Spleen (tissue), 11 donors: ENCODE results near the gene DCPS. TPM values are rescaled to one million over a fixed set of nuclear protein-coding genes. Genes with fewer than 3 reads are reported as not detected.
A peak's percentile ranks its signal among the peaks of the same experiment; 100 is the strongest.

ENCODE experiments used
- DNase-seq: peaks from one replicate; pipeline ENCODE4 v3.0.0-alpha.2; 2020
- H3K27ac ChIP-seq, 8 donors: fragments of 200-600 bp; sonication (generic) in 7 of 8; 1 replicate in 4 of 8; 2 replicates in 4 of 8; pipeline versions ENCODE4 v1.5.0 to v1.8.0; 2016 to 2021; ENCODE audit warnings: inconsistent platforms in 4 of 8, mild to moderate bottlenecking in 4 of 8, moderate library complexity in 1 of 8
- H3K27me3 ChIP-seq, 7 donors: fragments of 200-600 bp; sonication (generic) in 6 of 7; replicated peaks in 1 of 7; 1 replicate in 4 of 7; 2 replicates in 3 of 7; pipeline versions ENCODE4 v1.5.0 to v1.8.0; 2016 to 2021; ENCODE audit warnings: inconsistent platforms in 3 of 7, mild to moderate bottlenecking in 1 of 7
- H3K36me3 ChIP-seq, 6 donors: fragments of 200-600 bp; sonication (generic) in 5 of 6; 1 replicate in 4 of 6; 2 replicates in 2 of 6; pipeline versions ENCODE4 v1.5.0 to v1.8.0; 2016 to 2021; ENCODE audit warnings: inconsistent platforms in 2 of 6
- H3K4me1 ChIP-seq, 6 donors: fragments of 200-600 bp; sonication (generic) in 5 of 6; 1 replicate in 3 of 6; 2 replicates in 3 of 6; pipeline versions ENCODE4 v1.5.0 to v1.8.0; 2016 to 2021; ENCODE audit warnings: inconsistent platforms in 3 of 6
- H3K4me3 ChIP-seq, 8 donors: fragments of 200-600 bp; sonication (generic) in 7 of 8; 1 replicate in 4 of 8; 2 replicates in 4 of 8; pipeline versions ENCODE4 v1.5.0 to v1.8.0; 2016 to 2021; ENCODE audit warnings: inconsistent platforms in 4 of 8, mild to moderate bottlenecking in 4 of 8, moderate library complexity in 2 of 8
- H3K9me3 ChIP-seq, 8 donors: fragments of 200-600 bp; sonication (generic) in 7 of 8; 1 replicate in 4 of 8; 2 replicates in 4 of 8; pipeline versions ENCODE4 v1.5.0 to v1.8.0; 2016 to 2021; ENCODE audit warnings: inconsistent platforms in 4 of 8
- POLR2A ChIP-seq, 3 donors: fragments of 450-650 bp; IDR thresholded peaks; one replicate each; pipeline ENCODE4 v1.5.1; 2017; ENCODE audit warnings: antibody characterized with exemption in 3 of 3, mild to moderate bottlenecking in 1 of 3
- POLR2AphosphoS5 ChIP-seq, 3 donors: sonication (generic); formaldehyde crosslinking; IDR thresholded peaks; one replicate each; pipeline ENCODE4 v1.5.1; 2017; ENCODE audit warnings: antibody characterized with exemption in 3 of 3
- WGBS, 5 donors: extraction: QIAGEN DNeasy Blood & Tissue Kit in 3 of 5; methylation state at CpG; one replicate each; pipeline versions ENCODE4 v1.1.5 to v1.1.7; 2013 to 2018; 5-methylcytosine and 5-hydroxymethylcytosine counted together
- intact Hi-C: fragments of 100-400 bp; cut with DNase I; formaldehyde crosslinking; loops from one replicate; pipeline ENCODE4 v1.15.0; 2023; ENCODE audit warnings: low total_unique reads
- polyA plus RNA-seq, 3 donors: library from polyadenylated mRNA; stranded (reverse); fragments of 200-250 nt; gene quantifications; one replicate each; pipeline ENCODE4 v1.2.1, GENCODE V29; 2013
- total RNA-seq, 7 donors: library from RNA; depleted of rRNA in 3 of 7; stranded (reverse); fragments of >200 nt in 3 of 7; fragmentation: NEBNext Ultra II Directional in 4 of 7; extraction: Animal tissue kit (Norgen Biotek cat#: 25700) in 4 of 7; gene quantifications; one replicate each; pipeline versions ENCODE4 v1.1.0 to v1.2.1, GENCODE V29; 2016 to 2021
- TF ChIP-seq, protein P1 (sequence below), 11 experiments: fragments of 200-600 bp in 7 of 11; fragments of 450-650 bp in 4 of 11; sonication (generic) in 4 of 11; IDR thresholded peaks in 8 of 11; conservative IDR thresholded peaks in 3 of 11; 1 replicate in 7 of 11; 2 replicates in 4 of 11; pipeline versions ENCODE4 v1.4.0 to v1.8.0; 2016 to 2021; ENCODE audit warnings: antibody characterized with exemption in 11 of 11, inconsistent platforms in 4 of 11, mild to moderate bottlenecking in 1 of 11
- donor health status: healthy with polysubstance abuse.
- donor health status: DM: no; HTN: no; CAD: no; lungs with moderate emphysema.
- donor health status: DM: no; HTN: no; CAD: no.
- donor health status: Bipolar disorder and iron deficiency.
- donor health status: healthy.
- donor health status: DM: no; HTN: no; CAD: no.
- donor health status: DM: yes; HTN: yes; CAD: no.

DCPS gene
- total and polyA plus RNA-seq, 10 donors = 17.4 to 35.2 (median 22.7) TPM

DNA sequence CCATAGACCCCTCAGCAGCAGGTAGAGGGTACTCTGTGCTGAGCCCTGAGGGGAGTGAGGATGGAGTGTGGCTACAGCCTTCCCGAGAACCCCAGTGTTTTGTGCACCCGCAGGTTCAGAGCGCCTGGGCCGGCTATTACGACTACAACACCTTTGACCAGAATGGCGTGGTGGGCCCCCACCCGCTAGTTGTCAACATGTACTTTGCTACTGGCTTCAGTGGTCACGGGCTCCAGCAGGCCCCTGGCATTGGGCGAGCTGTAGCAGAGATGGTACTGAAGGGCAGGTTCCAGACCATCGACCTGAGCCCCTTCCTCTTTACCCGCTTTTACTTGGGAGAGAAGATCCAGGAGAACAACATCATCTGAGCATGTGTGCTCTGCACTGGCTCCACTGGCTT is 26.5 kb upstream of the DCPS start:
- peaks cover 17 to 28% (median 22%) of the 10 kb centered on the region in 6 donors for H3K4me1 ChIP-seq
- 94 to 98% (median 97%) methylated on average over 11 of the region's 11 CpGs for WGBS, 5 donors
- TF ChIP-seq POLR2AphosphoS5 (IDR thresholded peaks at IDR 0.05) (no peak), POLR2A (IDR thresholded peaks at IDR 0.05) (no peak)
- TF ChIP-seq, protein P1, sequence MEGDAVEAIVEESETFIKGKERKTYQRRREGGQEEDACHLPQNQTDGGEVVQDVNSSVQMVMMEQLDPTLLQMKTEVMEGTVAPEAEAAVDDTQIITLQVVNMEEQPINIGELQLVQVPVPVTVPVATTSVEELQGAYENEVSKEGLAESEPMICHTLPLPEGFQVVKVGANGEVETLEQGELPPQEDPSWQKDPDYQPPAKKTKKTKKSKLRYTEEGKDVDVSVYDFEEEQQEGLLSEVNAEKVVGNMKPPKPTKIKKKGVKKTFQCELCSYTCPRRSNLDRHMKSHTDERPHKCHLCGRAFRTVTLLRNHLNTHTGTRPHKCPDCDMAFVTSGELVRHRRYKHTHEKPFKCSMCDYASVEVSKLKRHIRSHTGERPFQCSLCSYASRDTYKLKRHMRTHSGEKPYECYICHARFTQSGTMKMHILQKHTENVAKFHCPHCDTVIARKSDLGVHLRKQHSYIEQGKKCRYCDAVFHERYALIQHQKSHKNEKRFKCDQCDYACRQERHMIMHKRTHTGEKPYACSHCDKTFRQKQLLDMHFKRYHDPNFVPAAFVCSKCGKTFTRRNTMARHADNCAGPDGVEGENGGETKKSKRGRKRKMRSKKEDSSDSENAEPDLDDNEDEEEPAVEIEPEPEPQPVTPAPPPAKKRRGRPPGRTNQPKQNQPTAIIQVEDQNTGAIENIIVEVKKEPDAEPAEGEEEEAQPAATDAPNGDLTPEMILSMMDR (IDR thresholded peaks at IDR 0.05 in 8 of 11, conservative IDR thresholded peaks at IDR 0.05 in 3 of 11) = no peak
- H3K36me3 ChIP-seq = peaks cover 0 to 62% (median 35%) of the 10 kb centered on the region in 6 donors
- no peak for DNase-seq
- no peak overlapping the region for H3K4me3 ChIP-seq
- intact Hi-C loops = no loop called here
- H3K9me3 ChIP-seq = no peaks in the 10 kb centered on the region
- no peaks in the 10 kb centered on the region for H3K27me3 ChIP-seq
- H3K27ac ChIP-seq = no peak overlapping the region

DNA sequence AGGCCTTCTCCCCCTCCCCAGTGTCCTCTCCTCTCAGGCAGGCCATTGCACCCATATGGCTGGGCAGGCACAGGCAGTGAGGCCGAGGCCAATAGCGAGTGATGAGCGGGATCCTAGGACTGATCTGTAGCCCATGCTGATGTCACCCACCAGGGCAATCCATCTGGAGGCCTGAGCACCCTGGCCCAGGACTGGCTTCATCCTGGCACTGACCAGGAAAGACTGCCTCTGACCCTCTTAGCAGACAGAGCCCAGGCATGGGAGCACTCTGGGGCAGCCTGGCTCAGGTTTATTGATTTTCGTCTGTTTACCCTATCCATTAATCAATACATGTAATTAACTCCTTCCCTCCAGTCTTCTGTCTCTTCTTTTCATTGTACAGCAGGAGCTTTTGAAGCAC is 26.1 kb upstream of the DCPS start:
- Histone ChIP-seq H3K36me3 (peaks cover 0 to 57% (median 35%) of the 10 kb centered on the region in 6 donors), H3K27ac (no peak overlapping the region), H3K27me3 (no peaks in the 10 kb centered on the region), H3K4me1 (peaks cover 19 to 32% (median 27%) of the 10 kb centered on the region in 6 donors), H3K4me3 (no peak overlapping the region), H3K9me3 (no peaks in the 10 kb centered on the region)
- WGBS, 5 donors = 88 to 97% (median 96%) methylated on average over 4 of the region's 4 CpGs
- TF ChIP-seq POLR2AphosphoS5 (IDR thresholded peaks at IDR 0.05) = peak in 1 of 3 donors; percentile 22
- TF ChIP-seq POLR2A (IDR thresholded peaks at IDR 0.05) = no peak
- intact Hi-C loops = no loop called here
- DNase-seq = no peak

DNA sequence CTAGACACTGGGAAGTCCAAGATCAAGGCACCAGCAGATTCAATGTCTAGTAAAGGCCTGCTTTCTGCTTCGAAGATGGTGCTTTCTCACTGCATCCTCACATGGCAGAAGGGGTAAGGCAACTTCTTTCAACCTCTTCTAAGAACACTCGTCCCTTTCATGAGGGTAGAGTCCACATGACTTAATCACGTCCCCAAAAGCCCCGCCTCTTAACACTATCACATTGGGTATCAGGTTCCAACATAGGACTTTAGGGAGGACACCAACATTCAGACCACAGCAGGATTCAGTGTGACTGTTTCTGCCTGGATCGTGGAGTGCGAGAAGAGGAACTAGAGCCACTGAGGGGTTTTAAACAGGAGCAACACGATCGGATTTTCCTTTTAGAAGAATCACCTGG is 24.7 kb upstream of the DCPS start:
- Histone ChIP-seq H3K27ac (peak overlapping the region in 2 of 8 donors; percentile 99), H3K36me3 (peaks cover 0 to 43% (median 22%) of the 10 kb centered on the region in 6 donors), H3K4me3 (no peak overlapping the region), H3K4me1 (peaks cover 20 to 43% (median 35%) of the 10 kb centered on the region in 6 donors), H3K27me3 (no peaks in the 10 kb centered on the region), H3K9me3 (no peaks in the 10 kb centered on the region)
- WGBS, 5 donors = 73 to 91% (median 86%) methylated on average over 5 to 8 of the region's 8 CpGs
- no peak for DNase-seq
- TF ChIP-seq POLR2A (IDR thresholded peaks at IDR 0.05) (no peak), POLR2AphosphoS5 (IDR thresholded peaks at IDR 0.05) (no peak)
- TF ChIP-seq, protein P1 (IDR thresholded peaks at IDR 0.05 in 8 of 11, conservative IDR thresholded peaks at IDR 0.05 in 3 of 11) = no peak
- intact Hi-C loops = no loop called here

DNA sequence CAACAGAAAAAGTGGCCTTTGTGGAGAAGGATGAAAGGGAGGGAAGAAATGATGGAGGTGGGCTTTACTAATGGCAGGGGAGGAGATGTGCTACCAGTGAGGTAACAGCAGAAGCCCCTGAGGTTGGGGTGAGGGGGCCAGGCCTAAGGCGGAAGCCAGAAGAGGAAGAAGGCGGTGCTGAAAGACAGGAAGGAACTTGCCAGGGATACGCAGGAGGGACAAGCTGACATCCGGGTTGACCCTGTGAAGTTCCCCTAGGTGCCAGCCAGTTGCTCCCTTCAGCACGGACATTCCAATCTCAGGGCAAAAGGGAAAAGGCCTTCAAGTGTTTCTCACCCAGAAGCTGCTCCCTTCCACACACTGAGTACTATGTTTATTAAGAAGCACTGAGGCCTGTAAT is 23.3 kb upstream of the DCPS start:
- H3K4me3 ChIP-seq = peak overlapping the region in 1 of 8 donors; percentile 28
- peaks cover 0 to 29% (median 12%) of the 10 kb centered on the region in 6 donors for H3K36me3 ChIP-seq
- peak overlapping the region; percentile 37 to 99 (median 96) for H3K27ac ChIP-seq
- peaks cover 25 to 57% (median 49%) of the 10 kb centered on the region in 6 donors for H3K4me1 ChIP-seq
- H3K27me3 ChIP-seq = no peaks in the 10 kb centered on the region
- H3K9me3 ChIP-seq = no peaks in the 10 kb centered on the region
- intact Hi-C loops = no loop called here
- no peak for TF ChIP-seq POLR2A (IDR thresholded peaks at IDR 0.05)
- TF ChIP-seq POLR2AphosphoS5 (IDR thresholded peaks at IDR 0.05) = peak in 2 of 3 donors; percentile 56 to 67
- no peak for DNase-seq
- WGBS, 5 donors = 19 to 36% (median 25%) methylated on average over 5 of the region's 5 CpGs

DNA sequence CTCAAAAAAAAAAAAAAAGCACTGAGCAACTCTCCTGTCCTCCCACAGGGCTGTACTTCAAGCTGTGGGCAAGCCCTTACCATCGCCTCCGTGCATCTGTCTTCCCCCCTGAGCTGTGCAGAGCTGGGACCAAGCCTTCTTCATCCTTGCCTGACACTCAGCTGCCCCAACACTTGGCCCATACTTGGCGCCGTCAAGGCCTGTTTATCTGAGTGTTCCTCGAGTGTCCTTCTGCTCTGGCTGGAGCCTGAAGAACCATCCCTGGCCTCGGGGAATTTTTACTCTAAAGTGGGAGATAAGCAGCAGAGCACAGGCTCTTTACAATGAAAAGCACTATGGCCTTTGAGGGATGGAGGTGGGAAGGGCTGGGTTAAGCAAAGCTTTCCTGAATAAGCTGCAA is 22.6 kb upstream of the DCPS start:
- H3K27me3 ChIP-seq = no peaks in the 10 kb centered on the region
- 65 to 79% (median 77%) methylated on average over 6 of the region's 6 CpGs for WGBS, 5 donors
- no peak for DNase-seq
- intact Hi-C loops = no loop called here
- no peaks in the 10 kb centered on the region for H3K9me3 ChIP-seq
- peak overlapping the region in 1 of 8 donors; percentile 28 for H3K4me3 ChIP-seq
- TF ChIP-seq POLR2AphosphoS5 (IDR thresholded peaks at IDR 0.05) (no peak), POLR2A (IDR thresholded peaks at IDR 0.05) (no peak)
- TF ChIP-seq, protein P1 (IDR thresholded peaks at IDR 0.05 in 8 of 11, conservative IDR thresholded peaks at IDR 0.05 in 3 of 11) = no peak
- H3K4me1 ChIP-seq = peaks cover 25 to 64% (median 50%) of the 10 kb centered on the region in 6 donors
- H3K27ac ChIP-seq = peak overlapping the region; percentile 37 to 99 (median 96)
- H3K36me3 ChIP-seq = peaks cover 0 to 23% (median 10%) of the 10 kb centered on the region in 6 donors
